DMS153 treated with DMSO at 0.1 percent for 48 hours (cell line): ENCODE data around the gene RAB4A.

Experiments
- DNase-seq: peaks from one replicate; lab custom pipeline; 2025; ENCODE audit not compliant: unreplicated experiment; lab: John Stamatoyannopoulos, UW

The RAB4A gene

DNA sequence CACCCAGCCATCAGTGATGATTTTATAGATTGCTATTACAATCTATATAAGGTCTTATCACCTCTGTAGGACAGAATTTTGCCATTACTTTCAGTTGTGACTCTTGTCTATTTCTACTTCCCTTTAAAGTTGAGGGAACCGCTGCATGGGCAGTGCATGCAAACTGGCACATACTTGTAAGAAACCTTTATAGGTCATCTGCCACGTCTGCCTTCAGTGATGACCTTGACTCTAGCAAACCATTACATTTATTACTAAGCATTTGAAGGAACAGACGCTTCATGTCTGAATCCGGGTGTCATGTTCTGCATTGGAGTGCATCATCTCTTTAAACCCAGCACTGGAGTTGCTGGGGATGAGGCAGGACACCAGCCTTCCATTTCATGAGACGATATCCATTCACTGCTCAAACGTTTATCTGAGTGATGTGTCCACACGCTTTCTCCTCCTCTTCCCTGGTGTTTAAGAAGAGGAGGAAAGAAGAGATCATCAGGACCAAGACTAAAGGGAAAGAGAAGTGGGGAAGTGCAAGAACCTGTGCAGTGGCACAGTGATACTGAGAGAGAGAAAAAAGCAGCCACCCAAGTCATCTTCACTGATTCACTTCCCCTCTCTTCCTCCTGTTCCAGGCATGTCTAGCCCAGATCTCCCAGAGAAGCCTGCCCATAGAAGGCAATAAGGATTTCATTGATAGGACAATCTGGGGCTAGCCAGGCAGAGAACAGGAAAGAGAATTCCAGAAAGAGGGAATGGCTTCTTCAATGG lies 57.9 kb downstream of the RAB4A start:
- DNase-seq = no peak

DNA sequence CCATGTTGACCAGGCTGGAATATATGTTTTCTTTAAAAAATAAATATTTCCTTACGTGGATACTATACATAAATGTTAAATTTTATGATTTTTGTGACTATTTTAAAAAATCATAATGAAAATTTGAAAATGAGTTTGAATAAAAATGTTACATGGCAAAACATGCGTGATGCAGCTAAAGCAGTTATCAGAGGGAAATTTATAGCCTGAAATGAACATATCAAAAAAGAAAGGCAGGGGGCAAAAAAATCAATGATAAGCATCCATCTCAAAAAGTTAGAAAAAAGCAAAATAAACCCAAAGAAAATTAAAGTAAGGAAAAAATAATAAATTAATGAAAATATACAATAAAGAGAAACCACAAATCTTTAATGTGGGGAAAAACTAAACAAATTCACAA lies 63.4 kb downstream of the RAB4A start:
- no peak for DNase-seq

DNA sequence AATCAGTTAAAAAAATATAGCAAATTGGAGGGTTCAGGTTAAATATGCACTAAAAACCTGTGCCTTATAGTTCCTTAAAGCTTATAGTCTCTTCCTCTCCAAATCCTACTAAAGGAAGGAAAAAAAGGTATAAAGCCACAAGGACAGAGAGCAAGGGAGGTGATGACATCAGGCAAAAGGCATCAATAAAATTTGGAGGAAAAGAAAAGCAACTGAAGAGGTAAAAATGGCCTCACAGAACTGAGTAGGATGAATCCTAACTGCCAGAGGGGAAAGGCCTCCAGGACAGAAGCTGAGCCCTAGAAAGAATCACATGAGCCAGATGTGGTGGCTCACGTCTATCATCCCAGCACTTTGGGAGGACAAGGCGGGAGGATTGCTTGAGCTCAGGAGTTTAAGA lies 63.8 kb downstream of the RAB4A start:
- DNase-seq = no peak

DNA sequence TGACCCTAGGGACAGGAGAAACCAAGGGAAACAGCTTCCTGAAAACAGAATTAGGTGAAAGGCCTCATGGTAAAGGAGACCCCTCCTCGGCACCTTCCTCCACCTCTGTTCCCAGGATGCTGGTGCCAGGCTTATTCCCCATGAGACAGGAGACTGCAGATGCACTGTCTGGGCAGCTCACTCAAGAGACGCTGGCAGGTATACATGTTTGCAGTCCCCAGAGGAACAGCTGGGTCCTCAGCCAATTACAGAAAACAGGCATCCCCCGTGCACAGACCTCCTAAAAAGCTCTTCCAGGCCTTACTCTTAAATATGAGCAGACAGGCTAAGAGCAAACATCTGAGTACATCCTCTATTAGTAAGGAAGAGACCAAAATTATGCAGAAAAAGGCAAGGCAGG lies 65.4 kb downstream of the RAB4A start:
- no peak for DNase-seq

DNA sequence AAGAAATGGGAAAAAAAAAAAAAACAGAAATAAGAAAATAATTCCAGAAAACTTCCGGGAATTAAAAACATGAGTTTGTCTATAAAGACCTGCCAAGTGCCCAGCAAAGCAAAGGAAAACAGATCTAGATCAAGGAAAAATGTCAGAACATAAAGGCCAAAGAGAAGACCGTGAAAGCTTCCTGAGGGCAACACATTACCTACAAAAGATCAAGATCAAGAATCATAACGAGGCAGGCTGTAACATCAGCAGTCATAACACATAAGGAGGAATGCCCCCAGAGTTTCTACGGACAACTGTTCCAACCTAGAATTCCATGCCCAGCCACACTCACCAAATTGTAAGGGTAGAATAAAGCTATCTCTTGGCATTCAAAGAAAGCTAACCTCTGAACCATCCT lies 68.2 kb downstream of the RAB4A start:
- DNase-seq = no peak

DNA sequence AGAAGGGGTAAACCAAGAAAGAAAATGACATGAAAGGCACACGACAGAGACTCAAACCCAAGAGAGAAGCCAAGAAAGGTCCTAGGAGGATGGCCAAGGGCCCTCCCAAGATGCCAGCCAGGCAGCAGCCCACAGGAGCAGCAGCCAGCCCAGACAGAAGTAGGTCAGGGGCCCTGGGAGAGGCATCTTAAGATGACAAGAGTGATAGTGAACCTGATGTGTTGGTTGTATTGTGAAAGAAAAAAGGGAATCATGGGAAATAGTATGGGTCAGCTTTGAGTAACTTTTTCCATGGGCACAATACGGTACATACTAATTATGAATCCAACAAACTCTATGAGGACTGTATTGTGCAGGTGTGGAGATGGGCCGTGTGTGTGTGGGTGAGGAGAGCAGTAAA lies 68.6 kb downstream of the RAB4A start:
- DNase-seq = no peak

DNA sequence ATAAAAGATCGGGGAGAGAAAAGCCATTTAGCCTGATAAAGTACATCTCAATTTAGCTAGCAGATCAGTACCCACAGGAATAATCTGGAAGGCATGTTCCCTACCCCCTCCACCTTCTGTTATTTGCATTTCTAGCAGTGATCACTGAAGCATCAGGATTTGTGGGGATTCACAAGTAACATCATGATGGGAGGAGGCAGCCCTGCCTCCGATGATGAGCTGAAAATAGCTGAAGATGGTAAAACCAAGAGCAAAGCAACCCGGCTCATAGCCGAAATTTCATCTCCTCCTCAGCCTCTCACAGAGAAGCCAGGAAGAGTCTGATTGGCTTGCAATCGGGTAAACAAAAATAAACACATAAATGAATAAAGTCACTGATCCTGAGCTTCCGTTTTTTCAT lies 69.6 kb downstream of the RAB4A start:
- no peak for DNase-seq

DNA sequence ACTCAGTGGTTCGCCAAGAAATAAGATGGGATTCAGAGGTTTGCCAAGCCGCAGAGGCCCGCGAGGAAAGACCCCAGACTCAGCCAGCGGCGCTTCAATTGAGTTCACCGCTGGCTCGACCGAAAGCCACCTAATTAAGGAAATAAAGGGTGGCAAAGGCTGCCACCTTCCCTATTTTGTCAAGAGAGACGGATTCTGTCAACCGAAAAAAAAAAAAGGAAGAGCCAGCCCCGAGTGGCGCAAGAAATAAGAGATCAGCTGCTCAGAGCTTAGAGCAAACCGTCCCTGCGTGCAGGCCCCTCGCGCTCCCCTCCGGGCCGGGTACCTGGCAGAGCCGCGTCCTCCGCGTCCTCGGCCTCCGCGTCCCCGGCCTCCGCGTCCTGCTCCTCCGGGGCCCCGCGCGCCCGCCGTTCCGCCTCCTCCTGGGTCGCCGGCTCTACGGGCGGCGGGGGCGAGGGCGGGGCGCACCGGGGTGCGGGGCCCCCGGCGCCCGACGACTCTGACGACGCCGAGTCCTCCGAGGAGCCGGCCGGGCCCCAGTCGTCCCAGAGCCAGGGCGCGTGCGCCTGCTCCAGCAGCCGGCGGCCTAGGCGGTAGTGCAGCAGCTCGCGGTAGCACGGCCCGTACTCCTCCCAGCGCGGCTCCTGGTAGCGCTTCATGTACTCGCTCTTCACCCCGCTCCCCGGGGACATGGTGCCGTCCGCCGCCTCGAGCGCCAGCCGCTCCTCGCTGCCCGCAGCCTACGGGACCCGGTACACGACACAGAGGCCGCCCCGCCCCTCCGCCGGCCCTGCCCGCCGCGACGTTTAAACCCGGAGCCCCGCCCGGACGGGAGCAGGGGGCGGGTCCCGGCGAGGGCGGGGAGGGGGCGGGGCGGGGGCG lies 71.1 kb downstream of the RAB4A start:
- peak; percentile 89 for DNase-seq

DNA sequence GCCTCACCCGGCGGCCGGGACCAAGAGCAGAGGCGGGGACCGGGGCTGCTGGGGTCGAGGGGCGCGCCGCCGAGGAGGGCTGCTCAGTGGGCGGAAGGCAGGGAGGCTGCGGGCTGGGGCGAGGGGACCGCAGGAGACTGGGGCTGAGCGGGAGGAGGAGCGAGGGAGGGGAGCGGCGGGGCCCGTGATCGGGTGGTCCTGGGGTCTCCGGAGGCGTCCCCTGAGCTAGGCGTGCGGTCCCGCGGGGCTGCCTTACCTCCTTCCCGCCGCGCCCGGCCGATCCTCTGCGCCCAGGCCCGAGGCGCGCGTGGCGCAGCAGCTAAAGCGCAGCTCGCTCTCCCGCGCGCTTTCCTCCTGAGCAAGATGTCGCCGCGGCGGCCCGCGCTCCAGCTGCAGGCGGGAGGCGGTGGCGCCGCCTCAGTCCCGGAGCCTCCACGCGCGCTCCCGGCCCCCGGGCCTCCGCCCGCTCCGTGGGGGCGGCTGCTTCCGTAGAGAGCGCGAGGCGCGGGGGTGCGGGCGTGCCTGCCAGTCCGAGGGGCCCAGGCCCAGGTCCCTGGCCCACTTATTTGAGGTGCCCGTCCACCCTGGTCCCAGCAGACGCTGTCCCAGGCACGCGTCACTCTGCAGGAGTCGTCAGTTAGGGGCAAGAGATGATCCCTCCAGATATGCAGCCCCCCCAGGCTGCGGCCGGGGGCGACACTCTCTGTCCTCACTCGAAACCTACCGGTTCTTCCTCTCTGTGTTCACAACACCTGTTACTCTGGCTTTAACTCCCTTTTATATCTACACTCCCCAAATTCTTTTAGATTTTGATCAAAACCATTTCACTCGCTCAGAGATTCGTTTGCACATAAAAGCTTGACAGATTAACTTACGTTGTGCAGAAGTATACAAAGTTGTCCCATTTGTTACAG lies 72.0 kb downstream of the RAB4A start, which contains the start of gene CCSAP:
CCSAP (minus strand) TSS at position 392 of the 914 bp plus-strand sequence. CDS start 582 bp downstream, outside the sequence.
- peak; percentile 57 for DNase-seq

DNA sequence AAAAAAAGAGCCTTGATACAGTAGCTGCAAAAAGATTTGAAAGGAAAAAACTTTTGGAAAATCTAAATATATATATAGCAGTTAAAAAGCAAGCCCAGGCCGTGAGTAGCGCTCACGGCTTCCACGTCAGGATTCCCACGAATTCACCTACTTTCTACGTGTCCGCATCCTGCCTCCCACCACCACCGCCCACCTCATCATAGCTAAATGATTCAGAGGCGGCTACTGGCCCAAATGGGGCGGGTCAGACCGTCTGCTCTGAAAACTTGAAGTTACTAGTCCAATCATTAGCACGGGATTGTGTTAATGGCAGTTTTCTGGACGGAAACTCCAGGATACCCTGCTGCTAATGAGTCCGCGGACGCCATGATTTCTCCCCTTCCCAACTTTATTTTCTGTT lies 73.2 kb downstream of the RAB4A start:
- no peak for DNase-seq

DNA sequence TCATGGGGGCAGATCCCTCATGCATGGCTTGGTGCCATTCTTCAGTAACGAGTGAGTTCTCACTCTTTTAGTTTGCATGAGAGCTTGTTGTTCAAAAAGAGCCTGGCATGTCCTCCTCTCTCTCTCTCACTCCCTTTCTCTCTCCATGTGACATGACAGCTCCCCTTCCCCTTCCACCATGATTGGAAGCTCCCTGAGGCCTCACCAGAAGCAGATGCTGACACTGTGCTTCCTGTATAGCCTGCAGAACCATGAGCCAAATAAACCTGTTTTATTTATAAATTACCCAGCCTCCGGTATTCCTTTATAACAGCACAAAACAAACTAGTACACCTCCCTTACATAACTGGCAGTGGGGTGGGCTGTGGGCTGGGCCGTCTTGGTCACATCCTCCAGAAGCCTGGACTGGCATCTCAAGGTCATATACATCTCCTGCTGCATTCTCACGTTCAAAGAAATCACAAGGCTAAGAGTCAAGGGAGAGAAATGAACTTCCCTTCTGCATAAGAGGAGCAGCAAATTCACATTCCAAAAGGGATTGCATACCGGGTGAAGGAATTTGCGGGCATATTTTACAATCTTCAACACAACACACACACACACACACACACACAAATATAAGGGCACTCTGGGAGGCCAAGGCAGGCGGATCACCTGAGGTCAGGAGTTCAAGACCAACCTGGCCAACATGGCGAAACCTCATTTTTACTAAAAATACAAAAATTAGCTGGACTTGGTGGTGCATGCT lies 74.2 kb downstream of the RAB4A start:
- no peak for DNase-seq

DNA sequence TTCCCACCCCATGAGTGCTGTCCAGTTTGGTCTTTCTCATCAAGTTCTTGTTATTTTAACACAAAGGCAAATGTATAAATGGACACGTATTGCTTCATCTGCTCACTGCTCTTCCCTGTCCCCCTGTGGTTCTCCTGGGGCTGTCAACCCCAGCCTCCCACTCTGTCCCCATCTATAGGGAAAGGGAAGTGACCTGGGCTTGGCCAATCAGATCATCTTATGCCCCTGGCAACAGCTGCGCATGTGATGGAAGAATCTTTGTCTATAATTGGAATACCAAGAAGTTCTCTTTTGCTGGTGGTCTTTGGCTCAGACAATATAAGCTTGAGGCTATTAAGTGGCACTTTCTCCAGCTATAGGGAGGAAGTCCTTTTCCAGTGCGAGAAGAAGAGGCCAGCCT lies 76.6 kb downstream of the RAB4A start:
- no peak for DNase-seq

DNA sequence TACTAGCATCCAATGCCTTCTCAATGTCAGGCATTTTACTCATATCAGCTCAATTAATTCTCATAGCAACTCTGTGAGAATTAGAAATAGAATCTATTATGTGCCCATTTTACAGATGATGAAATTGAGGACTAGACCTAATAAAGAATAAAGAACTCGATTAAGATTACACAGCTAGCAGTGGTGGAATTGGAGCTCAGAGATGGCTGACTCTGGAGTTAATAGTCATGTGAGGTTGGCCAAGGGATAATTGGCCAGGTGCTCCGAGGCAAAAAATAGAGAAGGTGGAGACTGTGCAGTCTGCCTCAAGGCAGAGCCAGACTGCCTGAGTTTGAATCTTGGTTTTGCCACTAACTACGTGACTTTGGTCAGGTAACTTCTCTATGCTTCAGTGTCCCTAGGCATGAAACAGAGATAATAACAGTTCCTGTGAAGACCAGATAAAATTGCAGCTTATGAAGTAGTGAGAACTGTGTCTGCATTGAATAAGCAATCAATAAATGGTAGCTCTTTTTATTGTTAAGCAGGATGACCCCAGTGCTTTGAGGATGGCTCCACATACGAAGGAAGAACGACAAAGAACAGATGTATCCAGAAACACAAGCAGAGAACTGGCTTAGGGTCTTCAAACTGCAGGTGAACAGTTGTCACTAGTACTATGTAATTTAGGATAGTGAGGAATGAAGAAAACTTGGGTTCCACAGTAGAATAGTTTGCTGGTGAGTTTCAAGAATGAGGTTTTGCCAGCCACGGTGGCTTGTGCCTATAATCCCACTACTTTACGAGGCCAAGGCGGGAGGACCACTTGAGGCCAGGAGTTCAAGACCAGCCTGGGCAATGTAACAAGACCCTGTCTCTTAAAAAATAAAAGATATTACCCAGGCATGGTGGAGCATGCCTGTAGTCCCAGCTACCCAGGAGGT lies 78.8 kb downstream of the RAB4A start:
- DNase-seq = no peak

DNA sequence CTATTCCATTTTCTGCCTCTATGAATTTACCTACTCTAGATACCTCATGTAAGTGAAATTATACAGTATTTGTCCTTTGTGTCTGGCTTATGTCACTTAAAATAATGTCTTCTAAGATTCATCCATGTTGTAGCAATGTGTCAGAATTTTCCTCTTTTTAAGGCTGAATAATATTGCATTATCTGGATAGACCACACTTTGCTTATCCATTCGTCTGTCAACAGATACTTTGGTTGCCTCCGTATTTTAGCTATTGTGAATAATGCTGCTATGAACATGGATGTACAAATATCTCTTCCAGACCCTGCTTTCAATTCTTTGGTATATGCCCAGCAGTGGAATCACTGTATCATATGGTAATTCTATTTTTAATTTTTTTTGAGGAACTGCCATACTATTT lies 82.1 kb downstream of the RAB4A start:
- no peak for DNase-seq

DNA sequence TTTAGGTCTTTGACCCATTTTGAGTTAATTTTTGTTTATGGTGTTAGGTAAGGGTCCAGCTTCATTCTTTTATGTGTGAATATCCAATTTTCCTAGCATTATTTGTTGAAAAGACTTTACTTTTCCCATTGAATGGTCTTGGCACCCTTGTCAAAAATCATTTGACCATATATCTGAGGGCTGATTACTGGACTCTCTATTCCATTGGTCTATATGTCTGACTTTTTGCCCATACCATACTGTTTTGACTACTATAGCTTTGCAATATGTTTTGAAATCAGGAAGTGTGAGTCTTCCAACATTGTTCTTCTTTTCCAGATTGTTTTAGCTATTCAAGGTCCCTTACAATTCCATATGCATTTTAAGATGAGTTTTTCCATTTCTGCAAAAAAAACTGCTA lies 83.3 kb downstream of the RAB4A start:
- no peak for DNase-seq
